Measurements from ENCODE around the gene AQP3.
"Not testable (repeated sequence)": the region's sequence is repeated elsewhere in the genome, so short reads cannot be mapped to it uniquely, and the experiment has no call there.

The AQP3 gene

DNA sequence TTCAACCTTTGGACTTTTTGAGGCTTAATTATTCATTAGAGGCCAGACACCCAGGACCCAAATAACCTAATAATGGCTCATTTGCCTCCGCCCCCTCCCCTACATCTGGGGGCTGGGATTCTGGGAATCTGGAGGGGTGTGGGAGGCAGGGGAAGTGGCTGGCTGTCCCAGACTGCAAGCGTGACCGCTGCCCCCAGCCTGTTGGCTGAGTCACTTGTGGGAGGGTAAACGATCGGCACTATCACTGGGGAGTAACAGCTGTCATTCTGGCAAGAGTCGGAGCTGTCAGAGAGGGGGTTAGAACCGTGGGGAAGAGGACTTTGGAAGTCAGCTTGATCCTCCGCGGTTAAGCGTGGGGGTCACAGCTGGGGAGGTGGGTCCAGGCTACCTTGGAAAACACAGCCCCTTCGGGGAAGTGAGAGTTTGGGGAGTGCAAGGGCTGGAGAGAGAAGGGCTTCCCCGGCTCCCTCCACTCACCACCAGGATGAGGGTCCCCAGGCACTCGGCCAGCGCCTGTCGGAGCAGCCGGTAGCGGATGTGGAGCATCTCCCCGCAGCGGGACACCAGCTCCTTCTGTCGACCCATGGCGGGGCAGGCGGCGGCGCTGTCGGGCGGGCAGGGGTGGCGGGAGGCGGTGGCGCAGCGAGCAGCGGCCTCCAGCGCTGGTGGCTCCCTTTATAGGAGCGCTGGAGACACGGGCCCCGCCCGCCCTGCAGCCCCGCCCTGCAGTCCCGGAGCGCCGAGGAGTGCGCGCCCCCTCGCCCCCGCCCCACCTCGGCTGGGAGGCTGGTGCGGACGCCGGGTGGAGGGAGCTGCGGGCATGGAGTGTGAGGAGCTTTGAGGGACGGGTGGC is at the start of gene AQP3:
TSS of gene AQP3 (minus strand) at position 648 of the 853 bp plus-strand sequence. CDS start at position 585, 63 bp downstream.
- Histone ChIP-seq H3K36me3 (replicated peaks) (no peaks in the 10 kb centered on the region), H3K4me3 (ENCODE audit: low read depth, low read length) (peak within 1 kb of the TSS; percentile 55), H3K27me3 (replicated peaks) (no peaks in the 10 kb centered on the region), H3K27ac (no peak within 1 kb of the TSS)
- peak; percentile 45 for DNase-seq
- in situ Hi-C loops (cut with HindIII; ENCODE audit: low pct_ligation_motif_present, low sequenced_read_pairs) = no loop called here
- TF ChIP-seq, protein P1, sequence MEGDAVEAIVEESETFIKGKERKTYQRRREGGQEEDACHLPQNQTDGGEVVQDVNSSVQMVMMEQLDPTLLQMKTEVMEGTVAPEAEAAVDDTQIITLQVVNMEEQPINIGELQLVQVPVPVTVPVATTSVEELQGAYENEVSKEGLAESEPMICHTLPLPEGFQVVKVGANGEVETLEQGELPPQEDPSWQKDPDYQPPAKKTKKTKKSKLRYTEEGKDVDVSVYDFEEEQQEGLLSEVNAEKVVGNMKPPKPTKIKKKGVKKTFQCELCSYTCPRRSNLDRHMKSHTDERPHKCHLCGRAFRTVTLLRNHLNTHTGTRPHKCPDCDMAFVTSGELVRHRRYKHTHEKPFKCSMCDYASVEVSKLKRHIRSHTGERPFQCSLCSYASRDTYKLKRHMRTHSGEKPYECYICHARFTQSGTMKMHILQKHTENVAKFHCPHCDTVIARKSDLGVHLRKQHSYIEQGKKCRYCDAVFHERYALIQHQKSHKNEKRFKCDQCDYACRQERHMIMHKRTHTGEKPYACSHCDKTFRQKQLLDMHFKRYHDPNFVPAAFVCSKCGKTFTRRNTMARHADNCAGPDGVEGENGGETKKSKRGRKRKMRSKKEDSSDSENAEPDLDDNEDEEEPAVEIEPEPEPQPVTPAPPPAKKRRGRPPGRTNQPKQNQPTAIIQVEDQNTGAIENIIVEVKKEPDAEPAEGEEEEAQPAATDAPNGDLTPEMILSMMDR (IDR thresholded peaks at IDR 0.05; ENCODE audit: low read depth, low read length, missing control alignments) = no peak

DNA sequence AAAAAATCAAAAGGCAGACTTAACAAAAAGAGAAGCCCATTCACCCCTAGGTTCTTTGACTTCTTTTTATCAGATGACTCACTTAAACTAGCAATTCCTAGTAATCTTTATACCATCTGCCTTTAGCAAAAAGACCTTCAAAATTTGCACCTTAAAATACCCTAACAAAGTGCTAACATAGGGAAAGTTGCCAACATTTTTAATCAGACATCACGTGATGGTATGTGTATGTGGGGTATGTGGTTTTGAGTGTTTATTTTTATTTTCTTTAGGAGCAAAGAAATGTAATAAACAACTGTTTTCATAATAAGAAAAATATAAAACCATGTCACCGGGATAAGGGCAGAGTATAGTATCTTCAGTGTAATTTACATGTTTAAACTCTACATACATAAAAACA is 46.4 kb upstream of the AQP3 start:
- DNase-seq; in situ Hi-C loops (cut with HindIII; ENCODE audit: low pct_ligation_motif_present, low sequenced_read_pairs); H3K27ac ChIP-seq; H3K27me3 ChIP-seq (replicated peaks); H3K36me3 ChIP-seq (replicated peaks); H3K4me3 ChIP-seq (ENCODE audit: low read depth, low read length): not testable (repeated sequence)

DNA sequence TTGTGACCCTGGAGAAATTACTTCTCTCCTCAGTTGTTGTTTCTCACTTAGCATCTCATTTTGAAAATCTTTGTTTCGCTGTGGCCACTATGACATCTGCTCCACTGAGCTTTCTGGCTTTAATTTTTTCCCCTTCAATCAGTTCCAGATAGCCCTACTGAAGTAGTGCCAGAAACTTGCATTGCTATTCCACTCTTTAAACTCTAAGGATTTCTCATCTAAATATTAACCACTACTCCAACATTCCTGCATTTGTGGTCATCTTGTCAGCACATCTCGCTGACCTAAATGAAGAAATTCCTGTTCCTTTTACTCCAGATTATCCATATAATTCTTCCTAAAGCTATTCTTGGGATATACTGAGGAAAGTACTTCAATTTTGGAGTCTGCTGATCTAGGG is 41.7 kb upstream of the AQP3 start:
- Histone ChIP-seq H3K4me3 (ENCODE audit: low read depth, low read length) (no peak overlapping the region), H3K27ac (no peak overlapping the region), H3K36me3 (replicated peaks) (no peaks in the 10 kb centered on the region), H3K27me3 (replicated peaks) (no peaks in the 10 kb centered on the region)
- TF ChIP-seq, protein P1 (IDR thresholded peaks at IDR 0.05; ENCODE audit: low read depth, low read length, missing control alignments) = no peak
- no peak for DNase-seq
- in situ Hi-C loops (cut with HindIII; ENCODE audit: low pct_ligation_motif_present, low sequenced_read_pairs) = no loop called here

DNA sequence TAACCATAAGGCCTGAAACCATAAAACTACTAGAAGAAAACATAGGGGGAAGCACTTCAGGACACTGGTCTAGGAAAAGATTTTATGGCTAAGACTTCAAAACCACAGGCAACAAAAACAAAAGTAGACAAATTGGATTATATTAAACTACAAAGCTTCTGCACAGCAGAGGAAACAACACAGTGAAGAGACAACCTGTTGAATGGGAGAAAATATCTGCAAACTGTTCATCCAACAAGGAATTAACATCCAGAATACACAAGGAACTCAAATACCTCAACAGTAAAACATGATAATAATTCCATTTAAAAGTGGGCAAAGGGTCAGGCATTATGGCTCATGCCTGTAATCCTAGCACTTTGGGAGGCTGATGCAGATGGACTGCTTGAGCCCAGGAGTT is 37.9 kb upstream of the AQP3 start:
- in situ Hi-C loops (cut with HindIII; ENCODE audit: low pct_ligation_motif_present, low sequenced_read_pairs); H3K36me3 ChIP-seq (replicated peaks); H3K27me3 ChIP-seq (replicated peaks); H3K27ac ChIP-seq; DNase-seq; H3K4me3 ChIP-seq (ENCODE audit: low read depth, low read length): not testable (repeated sequence)

DNA sequence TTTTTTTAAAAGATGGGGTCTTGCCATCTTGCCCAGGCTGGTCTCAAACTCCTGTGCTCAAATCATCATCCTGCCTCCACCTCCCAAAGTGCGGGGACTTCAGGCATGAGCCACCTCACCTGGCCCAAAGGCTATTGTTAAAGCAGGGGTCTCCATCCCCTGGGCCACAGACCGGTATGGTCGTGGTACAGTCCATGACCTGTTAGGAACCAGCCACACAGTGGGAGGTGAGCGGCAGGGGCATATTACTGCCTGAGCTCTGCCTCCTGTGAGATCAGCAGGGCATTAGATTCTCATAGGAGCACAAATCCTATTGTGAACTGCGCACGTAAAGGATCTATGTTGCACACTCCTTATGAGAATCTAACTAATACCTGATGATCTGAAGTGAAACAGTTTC is 33.6 kb upstream of the AQP3 start:
- in situ Hi-C loops (cut with HindIII; ENCODE audit: low pct_ligation_motif_present, low sequenced_read_pairs) = no loop called here

DNA sequence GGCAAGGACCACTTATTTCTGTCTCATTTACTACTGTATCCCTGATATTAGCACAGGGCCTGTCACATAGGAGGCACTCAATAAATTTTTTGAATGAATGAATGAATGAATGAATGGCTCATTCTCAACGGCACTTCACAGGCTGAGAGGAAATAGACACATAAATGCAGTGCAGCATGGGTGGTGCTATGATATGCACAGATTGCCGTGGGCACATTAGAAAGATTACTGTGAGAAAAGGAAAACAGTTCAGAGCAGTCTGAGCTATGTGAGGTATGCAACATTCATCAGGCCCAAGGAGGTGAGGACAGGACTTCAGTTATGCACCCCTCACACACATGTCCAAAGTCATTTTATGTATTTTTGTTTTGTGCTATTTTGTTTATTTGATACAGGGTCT is 32.7 kb upstream of the AQP3 start:
- Histone ChIP-seq H3K27me3 (replicated peaks) (no peaks in the 10 kb centered on the region), H3K27ac (no peak overlapping the region), H3K4me3 (ENCODE audit: low read depth, low read length) (no peak overlapping the region), H3K36me3 (replicated peaks) (no peaks in the 10 kb centered on the region)
- in situ Hi-C loops (cut with HindIII; ENCODE audit: low pct_ligation_motif_present, low sequenced_read_pairs) = no loop called here
- TF ChIP-seq, protein P1 (IDR thresholded peaks at IDR 0.05; ENCODE audit: low read depth, low read length, missing control alignments) = no peak
- DNase-seq = no peak

More for the DNA sequence above, 33.6 kb upstream of the AQP3 start:
- H3K27me3 ChIP-seq (replicated peaks) = no peaks in the 10 kb centered on the region
- no peak overlapping the region for H3K4me3 ChIP-seq (ENCODE audit: low read depth, low read length)
- no peaks in the 10 kb centered on the region for H3K36me3 ChIP-seq (replicated peaks)
- no peak overlapping the region for H3K27ac ChIP-seq
- TF ChIP-seq, protein P1 (IDR thresholded peaks at IDR 0.05; ENCODE audit: low read depth, low read length, missing control alignments) = no peak
- DNase-seq = no peak

DNA sequence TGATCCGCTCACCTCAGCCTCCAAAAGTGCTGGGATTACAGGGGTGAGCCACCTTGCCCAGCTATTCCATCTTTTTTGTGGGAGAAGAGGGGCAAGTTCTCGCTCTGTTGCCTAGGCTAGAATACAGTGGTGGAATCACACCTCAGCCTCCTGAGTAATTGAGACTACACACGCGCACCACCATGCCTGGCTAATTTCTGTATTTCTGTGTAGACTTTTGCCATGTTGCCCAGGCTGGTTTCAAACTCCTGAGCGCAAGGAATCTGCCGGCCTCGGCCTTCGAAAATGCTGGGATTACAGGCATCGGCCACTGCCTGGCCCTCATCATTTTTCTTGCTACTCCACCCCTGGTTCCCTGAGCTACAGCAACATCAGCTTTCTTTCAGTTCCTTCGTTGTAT is 29.1 kb upstream of the AQP3 start:
- Histone ChIP-seq H3K36me3 (replicated peaks) (peaks cover 9% of the 10 kb centered on the region), H3K27me3 (replicated peaks) (no peaks in the 10 kb centered on the region), H3K27ac (no peak overlapping the region), H3K4me3 (ENCODE audit: low read depth, low read length) (no peak overlapping the region)
- in situ Hi-C loops (cut with HindIII; ENCODE audit: low pct_ligation_motif_present, low sequenced_read_pairs) = no loop called here
- TF ChIP-seq, protein P1 (IDR thresholded peaks at IDR 0.05; ENCODE audit: low read depth, low read length, missing control alignments) = no peak
- DNase-seq = no peak
